GM12873 (cell line): Measurements from ENCODE around the gene ZFYVE21.

Experiments
- TF ChIP-seq, protein P1 (sequence below): IDR thresholded peaks from 2 replicates; pipeline ENCODE4 v1.5.1; 2012; ENCODE audit warnings: low read depth, mild to moderate bottlenecking, moderate library complexity, low read length, control low read depth; ENCODE audit not compliant: insufficient read depth; ENCODE audit errors: missing control alignments

Gene ZFYVE21

DNA sequence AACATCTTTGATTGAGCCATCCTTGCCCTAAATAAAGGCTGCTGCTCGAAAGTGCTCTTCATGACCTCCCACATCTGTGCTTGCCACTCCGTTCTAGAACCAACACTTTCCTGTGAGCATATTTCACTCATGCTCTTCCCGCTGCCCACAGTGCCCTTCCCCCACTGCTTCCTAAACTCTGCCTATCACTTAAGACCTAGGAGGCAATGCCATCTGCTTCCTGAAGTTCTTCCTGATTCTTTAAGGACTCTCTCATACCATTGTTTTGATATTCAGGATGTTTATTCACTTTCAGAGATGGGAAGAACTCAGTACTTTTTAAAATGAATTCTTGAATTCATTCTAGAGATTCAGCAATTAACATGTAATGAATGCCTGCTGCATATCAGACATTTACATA, 49.9 kb downstream of the ZFYVE21 start:
- TF ChIP-seq, protein P1, sequence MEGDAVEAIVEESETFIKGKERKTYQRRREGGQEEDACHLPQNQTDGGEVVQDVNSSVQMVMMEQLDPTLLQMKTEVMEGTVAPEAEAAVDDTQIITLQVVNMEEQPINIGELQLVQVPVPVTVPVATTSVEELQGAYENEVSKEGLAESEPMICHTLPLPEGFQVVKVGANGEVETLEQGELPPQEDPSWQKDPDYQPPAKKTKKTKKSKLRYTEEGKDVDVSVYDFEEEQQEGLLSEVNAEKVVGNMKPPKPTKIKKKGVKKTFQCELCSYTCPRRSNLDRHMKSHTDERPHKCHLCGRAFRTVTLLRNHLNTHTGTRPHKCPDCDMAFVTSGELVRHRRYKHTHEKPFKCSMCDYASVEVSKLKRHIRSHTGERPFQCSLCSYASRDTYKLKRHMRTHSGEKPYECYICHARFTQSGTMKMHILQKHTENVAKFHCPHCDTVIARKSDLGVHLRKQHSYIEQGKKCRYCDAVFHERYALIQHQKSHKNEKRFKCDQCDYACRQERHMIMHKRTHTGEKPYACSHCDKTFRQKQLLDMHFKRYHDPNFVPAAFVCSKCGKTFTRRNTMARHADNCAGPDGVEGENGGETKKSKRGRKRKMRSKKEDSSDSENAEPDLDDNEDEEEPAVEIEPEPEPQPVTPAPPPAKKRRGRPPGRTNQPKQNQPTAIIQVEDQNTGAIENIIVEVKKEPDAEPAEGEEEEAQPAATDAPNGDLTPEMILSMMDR, result no peak

- TF ChIP-seq, protein P1, result no peak
Observed at GRCh38 chr14:103767336-103767894, 51.8 kb downstream of the ZFYVE21 start.

GRCh38 chr14:103770500-103770899, 54.9 kb downstream of the ZFYVE21 start:
- TF ChIP-seq, protein P1, result no peak

GRCh38 chr14:103770902-103771301, 55.3 kb downstream of the ZFYVE21 start:
- TF ChIP-seq, protein P1, result no peak

DNA sequence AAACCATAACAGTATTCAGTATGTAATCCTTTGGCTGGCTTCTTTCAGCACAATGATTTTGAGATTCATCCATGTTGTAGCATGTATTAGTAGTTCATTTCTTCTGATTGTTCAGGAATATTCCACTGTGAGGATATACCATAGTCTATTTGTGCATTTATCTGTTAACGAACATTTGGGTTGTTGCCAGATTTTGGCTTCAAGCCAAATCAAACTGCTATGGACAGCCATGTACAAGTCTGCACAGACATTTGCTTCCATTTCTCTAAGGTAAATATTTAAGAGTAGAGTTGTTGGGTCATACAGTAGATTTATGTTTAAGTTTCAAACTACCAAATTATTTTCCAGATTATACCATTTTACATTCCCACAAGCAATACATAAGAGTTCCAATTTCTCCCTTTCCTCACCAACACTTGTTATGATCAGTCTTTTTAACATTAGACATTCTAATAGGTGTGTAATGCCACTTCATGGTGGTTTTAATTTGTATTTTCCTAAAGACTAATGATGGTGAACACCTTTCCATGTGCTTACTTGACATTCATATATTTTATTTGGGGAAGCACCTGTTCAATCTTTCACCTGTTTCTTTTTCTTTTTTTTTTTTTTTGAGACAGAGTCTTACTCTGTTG, 56.6 kb downstream of the ZFYVE21 start:
- TF ChIP-seq, protein P1, result no peak

- TF ChIP-seq, protein P1, result no peak
Observed at GRCh38 chr14:103773521-103773920, 57.9 kb downstream of the ZFYVE21 start.

- TF ChIP-seq, protein P1, result no peak
Observed at GRCh38 chr14:103775506-103775905, 59.9 kb downstream of the ZFYVE21 start.
